ENCODE measurements around the gene MTFMT.

DNA sequence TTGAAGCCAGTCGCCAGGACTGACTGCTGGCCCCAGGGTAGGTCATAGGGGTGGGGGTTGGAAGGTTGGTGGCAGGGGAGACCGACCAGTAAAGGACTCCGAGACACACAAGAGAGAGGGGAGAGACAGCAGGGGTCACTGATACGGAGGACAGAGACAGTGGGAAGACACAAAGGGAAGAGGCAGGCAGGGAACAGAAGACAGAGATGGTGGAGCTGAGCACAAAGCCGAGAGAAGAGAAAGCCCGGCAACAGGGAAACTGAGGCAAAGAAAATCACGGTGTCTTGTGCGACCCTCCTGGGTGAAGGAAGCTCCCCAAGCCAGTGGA is 37.8 kb upstream of the MTFMT start:
- no peak for TF ChIP-seq CTCF (IDR thresholded peaks at IDR 0.05)
- peak; percentile 23 for TF ChIP-seq EZH2 (IDR thresholded peaks at IDR 0.05)
- no peak for TF ChIP-seq EZH2phosphoT487 (IDR thresholded peaks at IDR 0.05)
